BLaER1 treated with 17β-estradiol and CSF1 and Interleukin-3, amounts not matched to agents 10 nM and 100 nM (cell line): ENCODE results near the gene LMCD1.

ENCODE experiments used
- H3K27ac ChIP-seq, 11 experiments: shearing (Covaris generic); formaldehyde crosslinking; 2 replicates each; pipeline ENCODE4 v1.8.1; 2022
- H3K27me3 ChIP-seq, 11 experiments: shearing (Covaris generic); formaldehyde crosslinking; 2 replicates each; pipeline ENCODE4 v1.8.1; 2022
- H3K36me3 ChIP-seq, 11 experiments: shearing (Covaris generic); formaldehyde crosslinking; 2 replicates each; pipeline ENCODE4 v1.8.1; 2022
- H3K4me1 ChIP-seq, 10 experiments: shearing (Covaris generic); formaldehyde crosslinking; 2 replicates each; pipeline ENCODE4 v1.8.1; 2022
- H3K4me2 ChIP-seq, 11 experiments: shearing (Covaris generic); formaldehyde crosslinking; 2 replicates each; pipeline ENCODE4 v1.8.1; 2022
- H3K4me3 ChIP-seq, 10 experiments: shearing (Covaris generic); formaldehyde crosslinking; 2 replicates each; pipeline ENCODE4 v1.8.1; 2022
- H3K9ac ChIP-seq, 11 experiments: shearing (Covaris generic); formaldehyde crosslinking; 2 replicates each; pipeline ENCODE4 v1.8.1; 2022
- H3K9me3 ChIP-seq, 11 experiments: shearing (Covaris generic); formaldehyde crosslinking; replicated peaks in 1 of 11; 2 replicates each; pipeline ENCODE4 v1.8.1; 2022
- H4K20me1 ChIP-seq, 11 experiments: shearing (Covaris generic); formaldehyde crosslinking; 2 replicates each; pipeline ENCODE4 v1.8.1; 2022
- Cebpa-rat ChIP-seq, 11 experiments: shearing (Covaris generic); IDR thresholded peaks; 2 replicates each; pipeline ENCODE4 v1.8.1; 2022

The LMCD1 gene

DNA sequence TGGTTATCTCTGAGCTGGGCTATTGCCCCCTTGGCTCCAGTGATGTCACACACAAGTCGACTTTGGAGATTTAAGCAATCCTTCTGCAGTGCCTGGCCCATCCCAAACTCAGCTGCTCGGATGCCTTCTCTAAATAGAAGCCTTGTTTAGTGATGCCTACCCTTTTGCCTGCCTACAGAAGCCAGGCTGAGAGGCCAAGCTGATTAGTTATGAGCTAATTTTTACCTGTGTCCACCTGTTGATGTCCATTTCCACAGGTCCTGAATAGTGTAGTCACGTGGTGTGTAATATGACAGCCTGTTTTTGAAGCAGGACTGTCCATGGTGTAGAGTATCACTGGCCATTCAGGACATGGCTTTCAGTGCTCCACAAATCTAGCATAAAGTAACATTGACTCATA lies 97.5 kb downstream of the LMCD1 start:
- no peak overlapping the region for H3K4me2 ChIP-seq
- H3K27me3 ChIP-seq: no peaks in the 10 kb centered on the region
- H3K9ac ChIP-seq: no peak overlapping the region
- no peaks in the 10 kb centered on the region for H3K36me3 ChIP-seq
- peaks cover 13 to 28% (median 18%) of the 10 kb centered on the region in 11 experiments; a peak in 20 of 22 replicates for H3K9me3 ChIP-seq
- H3K27ac ChIP-seq: no peak overlapping the region
- no peak for TF ChIP-seq Cebpa-rat (IDR thresholded peaks at IDR 0.05)
- H4K20me1 ChIP-seq: no peaks in the 10 kb centered on the region
- H3K4me1 ChIP-seq: peaks cover 0 to 10% (median under 1%) of the 10 kb centered on the region in 10 experiments; a peak in 8 of 20 replicates
- no peak overlapping the region for H3K4me3 ChIP-seq

DNA sequence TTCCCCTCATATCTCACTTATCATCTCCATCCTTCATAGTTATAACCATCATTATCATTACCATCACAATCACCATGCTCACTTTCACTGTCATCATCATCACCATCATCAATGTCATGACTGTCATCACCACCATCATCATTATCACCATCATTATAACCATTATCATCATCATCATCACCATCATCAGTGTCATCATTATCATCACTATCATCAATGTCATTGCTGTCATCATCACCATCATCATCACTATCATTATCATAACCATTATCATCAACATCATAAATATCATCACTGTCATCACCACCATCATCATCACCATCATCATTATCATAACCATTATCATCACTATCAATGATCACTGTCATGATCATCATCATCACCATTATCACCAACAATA lies 98.8 kb downstream of the LMCD1 start:
- H3K27ac ChIP-seq: no peak overlapping the region
- H4K20me1 ChIP-seq: no peaks in the 10 kb centered on the region
- no peaks in the 10 kb centered on the region for H3K27me3 ChIP-seq
- no peak overlapping the region for H3K9ac ChIP-seq
- no peak for TF ChIP-seq Cebpa-rat (IDR thresholded peaks at IDR 0.05)
- H3K4me2 ChIP-seq: no peak overlapping the region
- peaks cover 0 to 11% (median 7%) of the 10 kb centered on the region in 10 experiments; a peak in 9 of 20 replicates for H3K4me1 ChIP-seq
- H3K36me3 ChIP-seq: no peaks in the 10 kb centered on the region
- H3K4me3 ChIP-seq: no peak overlapping the region
- H3K9me3 ChIP-seq: peaks cover 0 to 14% (median 7%) of the 10 kb centered on the region in 11 experiments; a peak in 14 of 22 replicates

DNA sequence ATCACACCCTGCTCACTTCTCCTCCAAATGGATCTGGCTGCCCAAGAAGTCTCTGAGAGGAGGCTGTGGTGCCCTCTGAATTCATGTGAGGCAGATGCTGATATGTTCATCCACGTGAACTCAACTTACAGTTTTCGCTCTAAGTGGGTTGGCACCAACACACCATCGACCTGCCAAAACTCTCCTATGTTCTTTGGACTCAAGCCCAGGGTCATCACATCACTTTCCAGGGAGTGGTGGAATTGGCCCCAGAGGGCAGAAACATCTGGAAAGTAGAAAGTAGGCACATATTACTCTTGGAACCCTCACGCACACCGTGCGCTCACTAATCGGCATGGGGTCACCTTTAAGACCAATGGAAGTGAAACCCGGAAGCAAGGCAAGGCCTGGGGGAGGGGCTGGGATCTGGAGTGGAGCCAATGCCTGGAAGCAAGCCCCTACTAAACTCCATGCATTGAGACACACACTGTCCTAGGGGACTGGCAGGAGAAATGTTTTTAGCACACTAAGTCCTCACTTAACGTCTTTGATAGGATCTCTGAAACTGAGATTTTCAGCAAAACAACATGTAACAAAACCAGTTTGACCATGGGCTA lies 101.6 kb downstream of the LMCD1 start:
- Histone ChIP-seq H4K20me1 (no peaks in the 10 kb centered on the region), H3K9me3 (peaks cover 0 to 11% (median 5%) of the 10 kb centered on the region in 11 experiments; a peak in 3 of 22 replicates), H3K27me3 (no peaks in the 10 kb centered on the region), H3K36me3 (no peaks in the 10 kb centered on the region), H3K4me3 (no peak overlapping the region), H3K27ac (no peak overlapping the region), H3K4me1 (peaks cover 0 to 11% (median 0%) of the 10 kb centered on the region in 10 experiments; a peak in 3 of 20 replicates), H3K4me2 (no peak overlapping the region), H3K9ac (no peak overlapping the region)
- TF ChIP-seq Cebpa-rat (IDR thresholded peaks at IDR 0.05): no peak

DNA sequence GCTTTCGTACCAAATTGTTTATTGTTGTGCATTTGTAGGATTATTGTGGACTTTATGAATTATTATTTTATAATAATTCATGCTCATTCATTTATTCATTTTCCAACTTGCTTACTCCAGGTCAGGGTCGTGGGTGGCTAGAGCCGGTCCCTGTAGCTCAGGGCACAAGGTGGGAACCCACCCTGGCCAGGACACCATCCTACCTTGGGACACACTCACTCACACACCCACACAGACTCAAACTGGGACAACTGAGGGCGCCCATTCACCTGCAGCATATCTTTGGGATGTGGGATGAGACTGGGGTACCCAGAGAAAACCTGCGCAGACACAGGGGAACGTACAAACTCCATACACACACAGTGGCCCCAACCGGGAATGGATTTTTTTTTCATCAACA lies 102.4 kb downstream of the LMCD1 start:
- Histone ChIP-seq H3K27ac (0 out of 22 replicates have a peak overlapping the region, but pooled peaks of 1 of the 11 experiments have one; percentile 2), H3K36me3 (no peaks in the 10 kb centered on the region), H3K4me2 (peak overlapping the region in 1 of 11 experiments; percentile 4; a peak in 1 of 22 replicates), H4K20me1 (no peaks in the 10 kb centered on the region), H3K9me3 (peaks cover 0 to 11% (median 5%) of the 10 kb centered on the region in 11 experiments; a peak in 3 of 22 replicates), H3K4me1 (peaks cover 0 to 14% (median 0%) of the 10 kb centered on the region in 10 experiments; a peak in 5 of 20 replicates), H3K27me3 (no peaks in the 10 kb centered on the region), H3K4me3 (no peak overlapping the region), H3K9ac (no peak overlapping the region)
- no peak for TF ChIP-seq Cebpa-rat (IDR thresholded peaks at IDR 0.05)

DNA sequence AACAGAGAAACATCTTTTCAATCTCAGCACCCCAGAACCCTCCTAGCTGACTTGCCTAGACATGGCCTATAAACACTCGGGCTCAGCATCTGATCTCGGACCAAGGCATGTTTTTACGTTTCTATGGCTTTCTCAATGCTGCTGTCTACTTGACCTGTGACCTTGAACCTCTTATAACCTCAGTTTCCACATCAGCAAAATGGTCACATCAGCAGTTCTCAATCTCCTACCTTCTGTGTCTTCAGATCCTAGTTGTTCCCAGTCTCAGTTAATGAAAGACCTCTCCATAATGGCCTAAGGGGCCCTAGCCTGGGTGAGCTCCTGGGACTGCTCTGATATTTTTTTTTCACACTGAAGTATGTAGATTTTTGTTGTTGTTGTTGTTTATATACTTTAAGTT lies 103.4 kb downstream of the LMCD1 start:
- Histone ChIP-seq H3K9ac (no peak overlapping the region), H4K20me1 (no peaks in the 10 kb centered on the region), H3K4me1 (peaks cover 0 to 19% (median 0%) of the 10 kb centered on the region in 10 experiments; a peak in 5 of 20 replicates), H3K9me3 (peaks cover 0 to 11% (median 5%) of the 10 kb centered on the region in 11 experiments; a peak in 3 of 22 replicates), H3K36me3 (no peaks in the 10 kb centered on the region), H3K27ac (0 out of 22 replicates have a peak overlapping the region, but pooled peaks of 1 of the 11 experiments have one; percentile 9), H3K4me2 (peak overlapping the region in 3 of 11 experiments; percentile 5 to 19 (median 13); a peak in 2 of 22 replicates), H3K27me3 (no peaks in the 10 kb centered on the region), H3K4me3 (no peak overlapping the region)
- TF ChIP-seq Cebpa-rat (IDR thresholded peaks at IDR 0.05): no peak

DNA sequence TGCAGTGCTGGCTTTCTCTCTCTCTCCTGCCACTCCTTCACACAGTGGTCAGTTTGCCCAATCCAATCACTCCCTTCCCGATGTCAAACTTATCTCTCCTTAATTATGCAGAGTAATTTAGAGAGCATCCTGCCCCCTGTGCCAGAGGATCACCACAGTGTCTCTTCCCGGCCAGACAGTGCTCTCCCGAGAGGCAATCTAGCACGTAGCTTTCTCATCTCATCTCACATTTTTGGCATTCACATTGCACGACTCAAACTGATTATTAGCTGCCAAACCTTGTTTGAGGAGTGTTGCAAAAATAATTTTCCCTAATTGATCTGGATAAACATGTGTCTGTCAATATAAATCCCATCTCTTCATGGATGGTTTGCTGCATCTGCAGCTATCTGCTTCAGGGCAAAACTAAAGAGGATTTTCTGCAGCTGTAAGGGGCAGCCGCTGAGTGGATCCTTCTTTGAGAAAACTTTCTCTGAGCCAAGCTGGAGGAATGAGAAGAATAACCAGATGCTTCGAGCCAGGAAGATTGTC lies 105.1 kb downstream of the LMCD1 start:
- H3K9ac ChIP-seq: 0 out of 22 replicates have a peak overlapping the region, but pooled peaks of 1 of the 11 experiments have one; percentile 8
- H3K4me3 ChIP-seq: no peak overlapping the region
- no peaks in the 10 kb centered on the region for H3K27me3 ChIP-seq
- no peak overlapping the region for H3K4me2 ChIP-seq
- H3K4me1 ChIP-seq: peaks cover 0 to 19% (median 0%) of the 10 kb centered on the region in 10 experiments; a peak in 5 of 20 replicates
- no peaks in the 10 kb centered on the region for H3K36me3 ChIP-seq
- H3K27ac ChIP-seq: no peak overlapping the region
- H3K9me3 ChIP-seq: peaks cover 0 to 11% (median 5%) of the 10 kb centered on the region in 11 experiments; a peak in 4 of 22 replicates
- TF ChIP-seq Cebpa-rat (IDR thresholded peaks at IDR 0.05): no peak
- no peaks in the 10 kb centered on the region for H4K20me1 ChIP-seq

DNA sequence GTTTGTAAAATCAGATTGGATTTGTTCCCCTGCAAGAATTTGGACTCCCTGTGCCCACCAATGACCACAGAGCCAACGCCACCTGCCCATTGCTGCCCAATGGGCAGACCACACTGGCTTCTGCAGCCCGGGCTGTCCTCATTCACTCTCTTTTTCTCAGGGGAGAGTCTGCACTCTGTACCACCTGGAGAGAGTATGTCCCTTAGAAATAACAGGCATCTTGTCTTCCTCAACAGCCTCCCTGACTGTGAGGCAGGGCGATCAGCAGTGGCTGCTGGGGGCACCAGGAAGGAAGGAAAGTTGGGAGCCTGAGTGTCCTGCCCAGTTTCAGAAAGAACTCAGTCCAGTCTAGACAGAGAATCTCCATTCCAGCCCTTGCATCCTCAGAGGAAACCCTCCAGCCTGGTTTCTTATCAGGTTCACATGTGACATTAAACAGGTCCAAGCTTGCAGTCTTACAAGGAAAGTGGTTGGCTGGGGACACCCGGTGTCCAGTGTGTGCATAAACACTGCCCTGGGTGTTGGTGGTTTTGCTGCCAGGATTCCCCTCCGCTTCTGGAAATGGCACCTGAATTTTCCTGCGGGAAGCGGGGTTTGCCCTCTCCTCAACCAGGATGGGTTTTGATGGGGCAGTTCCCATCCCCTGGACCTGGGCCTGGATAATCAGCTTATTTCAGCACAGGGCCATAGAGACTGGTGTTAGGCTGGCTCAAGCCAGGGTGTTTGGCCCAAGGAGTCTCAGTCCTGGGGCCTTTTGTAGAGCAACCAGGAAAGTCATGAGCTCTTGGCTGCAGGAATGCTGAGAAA lies 105.8 kb downstream of the LMCD1 start:
- Histone ChIP-seq H3K9me3 (peaks cover 0 to 8% (median 5%) of the 10 kb centered on the region in 11 experiments; a peak in 4 of 22 replicates), H3K4me2 (no peak overlapping the region), H3K27me3 (no peaks in the 10 kb centered on the region), H4K20me1 (no peaks in the 10 kb centered on the region), H3K36me3 (no peaks in the 10 kb centered on the region), H3K4me3 (no peak overlapping the region), H3K9ac (0 out of 22 replicates have a peak overlapping the region, but pooled peaks of 1 of the 11 experiments have one; percentile 8), H3K4me1 (peaks cover 0 to 19% (median 0%) of the 10 kb centered on the region in 10 experiments; a peak in 5 of 20 replicates), H3K27ac (no peak overlapping the region)
- TF ChIP-seq Cebpa-rat (IDR thresholded peaks at IDR 0.05): no peak

DNA sequence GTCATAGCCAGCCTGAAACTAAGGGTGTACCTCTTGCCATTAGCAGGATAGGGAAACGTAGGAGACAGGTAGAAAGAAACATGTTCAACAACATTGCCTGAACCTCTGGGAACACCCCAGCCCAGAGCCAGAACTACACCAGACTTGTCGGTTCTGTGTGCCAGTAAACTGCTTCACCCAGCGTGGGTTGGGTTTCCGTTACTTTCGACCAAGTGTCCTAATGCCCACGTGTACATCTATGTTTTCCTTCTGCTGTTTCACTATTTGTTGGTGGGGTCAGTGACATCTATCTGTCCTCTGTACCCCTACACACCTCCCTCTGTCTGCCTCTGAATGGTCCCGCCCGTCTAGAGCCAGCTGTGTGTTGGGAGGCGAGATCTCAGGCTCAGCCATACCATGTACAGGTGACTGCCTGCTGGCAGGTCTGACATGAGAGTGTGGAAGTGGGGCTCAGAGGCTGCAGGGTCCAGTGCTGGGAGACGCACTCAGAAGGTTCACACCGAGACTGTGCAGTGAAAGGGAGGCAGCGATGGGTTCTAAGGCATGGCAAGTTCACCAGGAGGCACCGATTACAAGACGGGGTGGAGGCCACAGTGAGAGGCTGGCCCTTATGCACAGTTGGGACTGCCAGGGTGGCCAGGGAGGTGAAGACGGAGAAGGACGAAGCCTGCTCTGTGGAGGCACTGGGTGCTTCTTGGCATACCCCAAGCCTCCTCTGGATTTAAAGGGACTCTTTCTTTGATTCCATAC lies 106.6 kb downstream of the LMCD1 start:
- no peak overlapping the region for H3K27ac ChIP-seq
- peaks cover 0 to 2% (median 0%) of the 10 kb centered on the region in 11 experiments; a peak in 2 of 22 replicates for H3K9me3 ChIP-seq
- no peak overlapping the region for H3K4me3 ChIP-seq
- H3K9ac ChIP-seq: no peak overlapping the region
- no peaks in the 10 kb centered on the region for H4K20me1 ChIP-seq
- H3K36me3 ChIP-seq: no peaks in the 10 kb centered on the region
- TF ChIP-seq Cebpa-rat (IDR thresholded peaks at IDR 0.05): no peak
- H3K27me3 ChIP-seq: no peaks in the 10 kb centered on the region
- H3K4me2 ChIP-seq: no peak overlapping the region
- H3K4me1 ChIP-seq: peaks cover 0 to 19% (median 0%) of the 10 kb centered on the region in 10 experiments; a peak in 5 of 20 replicates
